Esophagus muscularis mucosa (tissue), 4 donors: ENCODE data around the gene PACRG.

Experiments
- EP300 ChIP-seq: sonication (generic); formaldehyde crosslinking; IDR thresholded peaks from one replicate; pipeline ENCODE4 v1.6.1; 2017; ENCODE audit warnings: antibody characterized with exemption
- POLR2AphosphoS5 ChIP-seq, 2 donors: sonication (generic); formaldehyde crosslinking; IDR thresholded peaks; one replicate each; pipeline ENCODE4 v1.6.1; 2017; ENCODE audit warnings: antibody characterized with exemption in 2 of 2
- TF ChIP-seq, protein P1 (sequence below), 3 experiments: fragments of 200-600 bp in 2 of 3; fragments of 450-650 bp in 1 of 3; sonication (generic) in 2 of 3; IDR thresholded peaks; one replicate each; pipeline ENCODE4 v1.5.1; 2017 to 2019; ENCODE audit warnings: antibody characterized with exemption in 3 of 3, mild to moderate bottlenecking in 2 of 3, moderate library complexity in 1 of 3

- TF ChIP-seq POLR2AphosphoS5 (IDR thresholded peaks at IDR 0.05) (no peak), EP300 (no peak)
- TF ChIP-seq, protein P1, sequence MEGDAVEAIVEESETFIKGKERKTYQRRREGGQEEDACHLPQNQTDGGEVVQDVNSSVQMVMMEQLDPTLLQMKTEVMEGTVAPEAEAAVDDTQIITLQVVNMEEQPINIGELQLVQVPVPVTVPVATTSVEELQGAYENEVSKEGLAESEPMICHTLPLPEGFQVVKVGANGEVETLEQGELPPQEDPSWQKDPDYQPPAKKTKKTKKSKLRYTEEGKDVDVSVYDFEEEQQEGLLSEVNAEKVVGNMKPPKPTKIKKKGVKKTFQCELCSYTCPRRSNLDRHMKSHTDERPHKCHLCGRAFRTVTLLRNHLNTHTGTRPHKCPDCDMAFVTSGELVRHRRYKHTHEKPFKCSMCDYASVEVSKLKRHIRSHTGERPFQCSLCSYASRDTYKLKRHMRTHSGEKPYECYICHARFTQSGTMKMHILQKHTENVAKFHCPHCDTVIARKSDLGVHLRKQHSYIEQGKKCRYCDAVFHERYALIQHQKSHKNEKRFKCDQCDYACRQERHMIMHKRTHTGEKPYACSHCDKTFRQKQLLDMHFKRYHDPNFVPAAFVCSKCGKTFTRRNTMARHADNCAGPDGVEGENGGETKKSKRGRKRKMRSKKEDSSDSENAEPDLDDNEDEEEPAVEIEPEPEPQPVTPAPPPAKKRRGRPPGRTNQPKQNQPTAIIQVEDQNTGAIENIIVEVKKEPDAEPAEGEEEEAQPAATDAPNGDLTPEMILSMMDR (IDR thresholded peaks at IDR 0.05): no peak
Observed at GRCh38 chr6:162708971-162709370, 18.8 kb upstream of the PACRG start.
